Stomach (tissue), 9 donors: ENCODE results near the gene DAB1. TPM values are rescaled to one million over a fixed set of nuclear protein-coding genes. Genes with fewer than 3 reads are reported as not detected.
A peak's percentile ranks its signal among the peaks of the same experiment; 100 is the strongest.
"Not testable (repeated sequence)": the region's sequence is repeated elsewhere in the genome, so short reads cannot be mapped to it uniquely, and the experiment has no call there.

Source experiments
- DNase-seq, 2 donors: peaks; one replicate each; pipeline versions ENCODE4 v3.0.0 to v3.0.0-alpha.2; 2013 to 2019
- H3K27ac ChIP-seq, 5 donors: fragments of 200-600 bp in 4 of 5; sonication (generic) in 4 of 5; one replicate each; pipeline ENCODE4 v1.5.1; 2013 to 2019; ENCODE audit warnings: mild to moderate bottlenecking in 1 of 5, moderate library complexity in 1 of 5
- H3K27me3 ChIP-seq, 3 donors: fragments of 200-600 bp; sonication (generic); one replicate each; pipeline ENCODE4 v1.5.1; 2017 to 2019; ENCODE audit warnings: mixed run types in 1 of 3
- H3K36me3 ChIP-seq, 4 donors: fragments of 200-600 bp; sonication (generic); 1 replicate in 3 of 4; 2 replicates in 1 of 4; pipeline ENCODE4 v1.5.1; 2016 to 2019
- H3K4me1 ChIP-seq, 4 donors: fragments of 200-600 bp; sonication (generic); one replicate each; pipeline ENCODE4 v1.5.1; 2016 to 2019
- H3K4me3 ChIP-seq, 4 donors: fragments of 200-600 bp; sonication (generic) in 3 of 4; one replicate each; pipeline ENCODE4 v1.5.1; 2016 to 2019; ENCODE audit warnings: mild to moderate bottlenecking in 1 of 4
- H3K9me3 ChIP-seq, 4 donors: fragments of 200-600 bp; sonication (generic); one replicate each; pipeline ENCODE4 v1.5.1; 2016 to 2019
- CTCF ChIP-seq, 7 experiments: fragments of 450-650 bp in 4 of 7; fragments of 200-600 bp in 3 of 7; sonication (generic) in 3 of 7; IDR thresholded peaks; one replicate each; pipeline ENCODE4 v1.5.1; 2016 to 2019; ENCODE audit warnings: antibody characterized with exemption in 7 of 7, control low read depth in 2 of 7, mild to moderate bottlenecking in 1 of 7
- EP300 ChIP-seq: sonication (generic); formaldehyde crosslinking; IDR thresholded peaks from one replicate; pipeline ENCODE4 v1.6.1; 2017; ENCODE audit warnings: antibody characterized with exemption
- POLR2A ChIP-seq, 4 donors: fragments of 450-650 bp; IDR thresholded peaks; one replicate each; pipeline ENCODE4 v1.6.1; 2016; ENCODE audit warnings: antibody characterized with exemption in 4 of 4, control low read depth in 2 of 4, mild to moderate bottlenecking in 1 of 4, moderate library complexity in 1 of 4
- POLR2AphosphoS5 ChIP-seq, 3 donors: sonication (generic); formaldehyde crosslinking; IDR thresholded peaks; one replicate each; pipeline ENCODE4 v1.6.1; 2016; ENCODE audit warnings: antibody characterized with exemption in 3 of 3
- WGBS, 5 donors: extraction: QIAGEN DNeasy Blood & Tissue Kit in 3 of 5; methylation state at CpG; one replicate each; pipeline versions ENCODE4 v1.1.5 to v1.1.7; 2013 to 2018; 5-methylcytosine and 5-hydroxymethylcytosine counted together
- intact Hi-C: fragments of 100-400 bp; cut with DNase I; formaldehyde crosslinking; loops from one replicate; pipeline ENCODE4 v1.15.1; 2023; ENCODE audit warnings: low total_unique reads
- polyA plus RNA-seq, 3 donors: library from polyadenylated mRNA; stranded (reverse); fragments of 200-250 nt; gene quantifications; one replicate each; pipeline ENCODE4 v1.2.3, GENCODE V29; 2013
- total RNA-seq, 5 donors: library from RNA; depleted of rRNA; stranded (reverse); fragments of >200 nt; gene quantifications; one replicate each; pipeline versions ENCODE4 v1.1.0 to v1.2.3, GENCODE V29; 2014 to 2016
- donor health status: healthy with polysubstance abuse.
- donor health status: Bipolar disorder and iron deficiency.
- donor health status: healthy.

The DAB1 gene
- total and polyA plus RNA-seq, 8 donors = under 0.01 to 3.5 (median 0.61) TPM; not detected in 1

DNA sequence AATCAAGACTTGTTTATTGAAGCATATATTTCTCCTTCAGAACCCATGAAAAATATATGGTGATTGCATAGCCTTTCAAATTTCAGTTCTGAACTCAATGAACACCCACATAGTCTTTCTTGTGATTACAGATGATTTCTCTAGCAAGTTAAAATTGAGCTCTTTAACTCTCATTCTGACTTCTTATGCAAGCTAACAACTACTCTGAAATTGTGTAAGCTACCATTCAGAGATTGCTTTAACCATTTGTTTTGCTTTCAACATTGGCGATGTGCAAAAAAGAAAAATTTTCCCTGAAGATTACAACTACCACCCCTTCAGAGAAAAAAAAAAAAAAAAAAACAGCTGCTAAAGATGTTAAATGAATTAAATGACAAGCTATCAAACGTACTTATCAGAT, 193.9 kb downstream of the DAB1 start:
- DNase-seq = no peak

DNA sequence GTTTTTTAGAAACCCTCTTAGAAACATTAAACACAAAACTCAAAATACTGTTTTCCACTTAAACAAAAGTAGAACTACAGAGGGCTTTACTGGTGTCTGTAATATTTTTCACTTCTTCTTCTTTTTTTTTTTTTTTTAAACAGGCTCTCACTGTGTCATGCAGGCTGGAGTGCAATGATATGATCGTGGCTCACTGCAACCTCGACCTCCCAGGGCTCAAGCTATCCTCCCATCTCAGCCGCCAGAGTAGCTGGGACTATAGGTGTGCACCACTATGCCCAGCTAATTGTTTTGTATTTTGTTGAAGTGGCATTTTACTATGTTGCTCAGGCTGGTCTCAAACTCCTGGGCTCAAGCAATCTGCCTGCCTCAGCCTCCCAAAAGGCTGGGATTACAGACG, 194.8 kb downstream of the DAB1 start:
- Histone ChIP-seq H3K9me3 (no peaks in the 10 kb centered on the region), H3K27ac (no peak overlapping the region), H3K4me3 (no peak overlapping the region), H3K4me1 (no peaks in the 10 kb centered on the region), H3K36me3 (no peaks in the 10 kb centered on the region), H3K27me3 (no peaks in the 10 kb centered on the region)
- intact Hi-C loops = no loop called here
- DNase-seq = no peak
- WGBS, 5 donors = 57 to 78% (median 66%) methylated on average over 4 of the region's 4 CpGs
- no peak for TF ChIP-seq CTCF (IDR thresholded peaks at IDR 0.05)
- TF ChIP-seq POLR2A (IDR thresholded peaks at IDR 0.05) = no peak
- TF ChIP-seq POLR2AphosphoS5 (IDR thresholded peaks at IDR 0.05) = no peak
- no peak for TF ChIP-seq EP300

More for the DNA sequence above, 193.9 kb downstream of the DAB1 start:
- WGBS, 5 donors = 55 to 74% (median 60%) methylated on average over 2 of the region's 2 CpGs
- H3K27me3 ChIP-seq = no peaks in the 10 kb centered on the region
- H3K4me1 ChIP-seq = no peaks in the 10 kb centered on the region
- no peak overlapping the region for H3K27ac ChIP-seq
- intact Hi-C loops = no loop called here
- no peak overlapping the region for H3K4me3 ChIP-seq
- H3K36me3 ChIP-seq = no peaks in the 10 kb centered on the region
- TF ChIP-seq POLR2A (IDR thresholded peaks at IDR 0.05) = no peak
- no peak for TF ChIP-seq POLR2AphosphoS5 (IDR thresholded peaks at IDR 0.05)
- no peak for TF ChIP-seq EP300
- TF ChIP-seq CTCF (IDR thresholded peaks at IDR 0.05) = no peak
- H3K9me3 ChIP-seq = no peaks in the 10 kb centered on the region

- 64 to 73% (median 67%) methylated on average over 3 of the region's 3 CpGs for WGBS, 5 donors
- DNase-seq = peak in 1 of 2 donors; percentile 29
- intact Hi-C loops = no loop called here
- H3K9me3 ChIP-seq = no peaks in the 10 kb centered on the region
- TF ChIP-seq POLR2AphosphoS5 (IDR thresholded peaks at IDR 0.05) (no peak), POLR2A (IDR thresholded peaks at IDR 0.05) (no peak), EP300 (no peak), CTCF (IDR thresholded peaks at IDR 0.05) (no peak)
- no peaks in the 10 kb centered on the region for H3K36me3 ChIP-seq
- no peak overlapping the region for H3K27ac ChIP-seq
- H3K27me3 ChIP-seq = no peaks in the 10 kb centered on the region
- no peak overlapping the region for H3K4me3 ChIP-seq
- H3K4me1 ChIP-seq = peaks cover 0 to 10% (median 0%) of the 10 kb centered on the region in 4 donors
Observed at GRCh38 chr1:57222801-57223200, 201.1 kb downstream of the DAB1 start.

- Histone ChIP-seq H3K27me3 (no peaks in the 10 kb centered on the region), H3K4me1 (peaks cover 0 to 10% (median 0%) of the 10 kb centered on the region in 4 donors), H3K4me3 (no peak overlapping the region), H3K27ac (no peak overlapping the region), H3K36me3 (no peaks in the 10 kb centered on the region), H3K9me3 (no peaks in the 10 kb centered on the region)
- TF ChIP-seq POLR2A (IDR thresholded peaks at IDR 0.05) (no peak), POLR2AphosphoS5 (IDR thresholded peaks at IDR 0.05) (no peak), EP300 (no peak), CTCF (IDR thresholded peaks at IDR 0.05) (no peak)
- intact Hi-C loops = no loop called here
- DNase-seq = no peak
Observed at GRCh38 chr1:57222307-57222706, 201.6 kb downstream of the DAB1 start.

GRCh38 chr1:57220905-57221304, 203.0 kb downstream of the DAB1 start:
- H3K27ac ChIP-seq, DNase-seq, H3K27me3 ChIP-seq, H3K36me3 ChIP-seq, H3K9me3 ChIP-seq, intact Hi-C loops, H3K4me1 ChIP-seq, H3K4me3 ChIP-seq: not testable (repeated sequence)
- WGBS, 5 donors = 60 to 91% (median 76%) methylated on average over 1 to 2 of the region's 2 CpGs
